ENCODE measurements around the gene PCSK6. TPM values are rescaled to one million over a fixed set of nuclear protein-coding genes. Genes with fewer than 3 reads are reported as not detected.

PCSK6 gene
- total RNA-seq, 1 experiment from 2014 or later: 2.9 TPM

DNA sequence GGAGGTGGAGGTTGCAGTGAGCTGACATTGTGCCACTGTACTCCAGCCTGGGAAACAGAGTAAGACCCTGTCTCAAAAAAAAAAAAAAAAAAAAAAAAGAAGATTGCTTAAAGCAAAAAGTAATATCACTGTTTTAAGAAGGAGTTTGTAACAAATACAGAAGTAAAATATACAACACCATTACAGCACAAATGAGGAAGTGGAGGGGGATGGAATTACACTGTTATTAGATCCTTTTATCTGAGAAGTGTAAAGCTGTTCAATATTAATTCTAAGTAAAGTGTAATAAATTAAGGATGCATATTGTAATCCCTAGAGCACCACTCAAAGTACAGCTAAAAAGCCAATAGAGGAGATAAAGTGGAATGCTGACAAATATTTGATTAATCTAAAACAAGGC, 147.5 kb downstream of the PCSK6 start:
- Mint-ChIP-seq H3K27me3 (ENCODE audit: low read depth) (peaks cover 13% of the 10 kb centered on the region), H3K4me3 (no peak overlapping the region), H3K4me1 (no peaks in the 10 kb centered on the region), H3K9me3 (no peaks in the 10 kb centered on the region), H3K36me3 (no peaks in the 10 kb centered on the region), H3K27ac (no peak overlapping the region)
- ChIA-PET CTCF (no interaction called here), POLR2A (no interaction called here)
- no peak for ATAC-seq
- DNase-seq (ENCODE audit: low spot score): no peak
- no peak for TF ChIP-seq CREB1 (CRISPR knock-in tag; IDR thresholded peaks at IDR 0.05)

DNA sequence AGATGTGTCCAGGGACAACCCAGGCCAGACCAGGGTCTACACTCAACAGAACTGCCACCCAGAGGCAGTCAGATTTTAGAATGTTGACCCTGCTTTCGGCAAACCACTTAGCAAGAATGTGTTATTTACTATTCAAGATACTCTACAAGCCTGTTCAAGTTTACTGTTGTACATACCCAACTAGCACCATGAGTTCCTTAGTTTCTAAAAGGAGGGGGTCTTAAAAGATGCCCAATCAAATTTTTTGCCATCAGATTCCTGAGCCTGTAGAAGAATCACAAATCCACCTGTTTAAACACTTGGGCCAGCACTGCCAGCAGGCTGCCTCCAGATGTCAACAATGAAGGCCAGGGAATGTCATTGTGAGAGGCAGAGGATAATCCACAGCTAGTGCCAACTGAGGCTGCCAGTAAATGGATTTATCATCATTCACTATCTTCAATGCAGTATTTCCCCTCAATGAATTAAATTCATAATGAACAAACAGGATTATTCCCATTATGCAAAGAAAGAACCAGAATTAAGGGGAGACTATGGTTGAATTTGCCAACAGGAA, 150.9 kb downstream of the PCSK6 start:
- Mint-ChIP-seq H3K4me1 (no peaks in the 10 kb centered on the region), H3K9me3 (peaks cover 20% of the 10 kb centered on the region), H3K27me3 (ENCODE audit: low read depth) (peaks cover 34% of the 10 kb centered on the region), H3K36me3 (peaks cover 9% of the 10 kb centered on the region), H3K27ac (no peak overlapping the region), H3K4me3 (no peak overlapping the region)
- ATAC-seq: no peak
- CTCF ChIA-PET: no interaction called here
- POLR2A ChIA-PET: no interaction called here
- no peak for DNase-seq (ENCODE audit: low spot score)
- TF ChIP-seq, protein P1, sequence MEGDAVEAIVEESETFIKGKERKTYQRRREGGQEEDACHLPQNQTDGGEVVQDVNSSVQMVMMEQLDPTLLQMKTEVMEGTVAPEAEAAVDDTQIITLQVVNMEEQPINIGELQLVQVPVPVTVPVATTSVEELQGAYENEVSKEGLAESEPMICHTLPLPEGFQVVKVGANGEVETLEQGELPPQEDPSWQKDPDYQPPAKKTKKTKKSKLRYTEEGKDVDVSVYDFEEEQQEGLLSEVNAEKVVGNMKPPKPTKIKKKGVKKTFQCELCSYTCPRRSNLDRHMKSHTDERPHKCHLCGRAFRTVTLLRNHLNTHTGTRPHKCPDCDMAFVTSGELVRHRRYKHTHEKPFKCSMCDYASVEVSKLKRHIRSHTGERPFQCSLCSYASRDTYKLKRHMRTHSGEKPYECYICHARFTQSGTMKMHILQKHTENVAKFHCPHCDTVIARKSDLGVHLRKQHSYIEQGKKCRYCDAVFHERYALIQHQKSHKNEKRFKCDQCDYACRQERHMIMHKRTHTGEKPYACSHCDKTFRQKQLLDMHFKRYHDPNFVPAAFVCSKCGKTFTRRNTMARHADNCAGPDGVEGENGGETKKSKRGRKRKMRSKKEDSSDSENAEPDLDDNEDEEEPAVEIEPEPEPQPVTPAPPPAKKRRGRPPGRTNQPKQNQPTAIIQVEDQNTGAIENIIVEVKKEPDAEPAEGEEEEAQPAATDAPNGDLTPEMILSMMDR (IDR thresholded peaks at IDR 0.05): no peak
- TF ChIP-seq NR2C2 (CRISPR knock-in tag; IDR thresholded peaks at IDR 0.05) (no peak), ZNF416 (CRISPR knock-in tag; IDR thresholded peaks at IDR 0.05) (no peak), NR3C1 (CRISPR knock-in tag; conservative IDR thresholded peaks at IDR 0.05; ENCODE audit: low read depth) (no peak), ZNF138 (CRISPR knock-in tag; conservative IDR thresholded peaks at IDR 0.05) (no peak), NFATC4 (CRISPR knock-in tag; IDR thresholded peaks at IDR 0.05) (no peak), NR1H2 (CRISPR knock-in tag; IDR thresholded peaks at IDR 0.05) (no peak), SOX15 (CRISPR knock-in tag; IDR thresholded peaks at IDR 0.05) (no peak), ATF1 (CRISPR knock-in tag; IDR thresholded peaks at IDR 0.05) (no peak), GABPB1 (CRISPR knock-in tag; IDR thresholded peaks at IDR 0.05) (no peak)
- TF ChIP-seq, protein P2, sequence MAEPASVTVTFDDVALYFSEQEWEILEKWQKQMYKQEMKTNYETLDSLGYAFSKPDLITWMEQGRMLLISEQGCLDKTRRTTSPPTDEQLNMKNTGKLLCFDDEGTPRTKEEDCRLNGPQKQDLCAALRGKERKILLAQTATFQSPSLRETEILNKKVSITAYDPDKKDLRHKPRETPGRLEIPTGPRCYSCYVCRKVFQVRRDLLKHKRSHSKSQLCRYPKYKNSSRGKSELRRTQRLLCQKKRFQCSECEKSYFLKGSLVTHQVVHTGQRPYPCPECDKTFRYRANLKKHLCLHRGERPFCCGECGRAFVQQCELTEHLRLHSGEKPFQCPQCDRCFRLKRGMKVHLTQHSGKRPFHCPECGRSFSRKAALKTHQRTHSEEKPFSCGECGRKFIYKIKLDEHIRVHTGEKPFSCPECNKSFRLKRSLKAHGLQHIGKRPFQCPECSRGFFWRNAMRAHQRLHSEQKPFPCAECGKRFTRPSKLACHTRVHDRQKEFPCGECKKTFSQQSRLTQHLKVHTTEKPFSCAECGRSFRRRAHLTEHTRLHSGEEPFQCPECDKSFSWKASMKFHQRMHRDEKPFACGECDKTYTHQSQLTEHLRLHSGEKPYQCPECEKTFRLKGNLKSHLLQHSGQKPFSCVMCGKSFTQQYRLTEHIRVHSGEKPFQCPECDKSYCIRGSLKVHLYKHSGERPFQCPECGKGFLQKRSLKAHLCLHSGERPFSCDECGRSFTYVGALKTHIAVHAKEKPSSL (CRISPR knock-in tag; conservative IDR thresholded peaks at IDR 0.05): no peak
- TF ChIP-seq, protein P3, sequence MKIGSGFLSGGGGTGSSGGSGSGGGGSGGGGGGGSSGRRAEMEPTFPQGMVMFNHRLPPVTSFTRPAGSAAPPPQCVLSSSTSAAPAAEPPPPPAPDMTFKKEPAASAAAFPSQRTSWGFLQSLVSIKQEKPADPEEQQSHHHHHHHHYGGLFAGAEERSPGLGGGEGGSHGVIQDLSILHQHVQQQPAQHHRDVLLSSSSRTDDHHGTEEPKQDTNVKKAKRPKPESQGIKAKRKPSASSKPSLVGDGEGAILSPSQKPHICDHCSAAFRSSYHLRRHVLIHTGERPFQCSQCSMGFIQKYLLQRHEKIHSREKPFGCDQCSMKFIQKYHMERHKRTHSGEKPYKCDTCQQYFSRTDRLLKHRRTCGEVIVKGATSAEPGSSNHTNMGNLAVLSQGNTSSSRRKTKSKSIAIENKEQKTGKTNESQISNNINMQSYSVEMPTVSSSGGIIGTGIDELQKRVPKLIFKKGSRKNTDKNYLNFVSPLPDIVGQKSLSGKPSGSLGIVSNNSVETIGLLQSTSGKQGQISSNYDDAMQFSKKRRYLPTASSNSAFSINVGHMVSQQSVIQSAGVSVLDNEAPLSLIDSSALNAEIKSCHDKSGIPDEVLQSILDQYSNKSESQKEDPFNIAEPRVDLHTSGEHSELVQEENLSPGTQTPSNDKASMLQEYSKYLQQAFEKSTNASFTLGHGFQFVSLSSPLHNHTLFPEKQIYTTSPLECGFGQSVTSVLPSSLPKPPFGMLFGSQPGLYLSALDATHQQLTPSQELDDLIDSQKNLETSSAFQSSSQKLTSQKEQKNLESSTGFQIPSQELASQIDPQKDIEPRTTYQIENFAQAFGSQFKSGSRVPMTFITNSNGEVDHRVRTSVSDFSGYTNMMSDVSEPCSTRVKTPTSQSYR (CRISPR knock-in tag; IDR thresholded peaks at IDR 0.05): no peak
- TF ChIP-seq, protein P4, sequence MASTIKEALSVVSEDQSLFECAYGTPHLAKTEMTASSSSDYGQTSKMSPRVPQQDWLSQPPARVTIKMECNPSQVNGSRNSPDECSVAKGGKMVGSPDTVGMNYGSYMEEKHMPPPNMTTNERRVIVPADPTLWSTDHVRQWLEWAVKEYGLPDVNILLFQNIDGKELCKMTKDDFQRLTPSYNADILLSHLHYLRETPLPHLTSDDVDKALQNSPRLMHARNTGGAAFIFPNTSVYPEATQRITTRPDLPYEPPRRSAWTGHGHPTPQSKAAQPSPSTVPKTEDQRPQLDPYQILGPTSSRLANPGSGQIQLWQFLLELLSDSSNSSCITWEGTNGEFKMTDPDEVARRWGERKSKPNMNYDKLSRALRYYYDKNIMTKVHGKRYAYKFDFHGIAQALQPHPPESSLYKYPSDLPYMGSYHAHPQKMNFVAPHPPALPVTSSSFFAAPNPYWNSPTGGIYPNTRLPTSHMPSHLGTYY (CRISPR knock-in tag; IDR thresholded peaks at IDR 0.05): no peak
- TF ChIP-seq, protein P5, sequence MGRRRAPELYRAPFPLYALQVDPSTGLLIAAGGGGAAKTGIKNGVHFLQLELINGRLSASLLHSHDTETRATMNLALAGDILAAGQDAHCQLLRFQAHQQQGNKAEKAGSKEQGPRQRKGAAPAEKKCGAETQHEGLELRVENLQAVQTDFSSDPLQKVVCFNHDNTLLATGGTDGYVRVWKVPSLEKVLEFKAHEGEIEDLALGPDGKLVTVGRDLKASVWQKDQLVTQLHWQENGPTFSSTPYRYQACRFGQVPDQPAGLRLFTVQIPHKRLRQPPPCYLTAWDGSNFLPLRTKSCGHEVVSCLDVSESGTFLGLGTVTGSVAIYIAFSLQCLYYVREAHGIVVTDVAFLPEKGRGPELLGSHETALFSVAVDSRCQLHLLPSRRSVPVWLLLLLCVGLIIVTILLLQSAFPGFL (CRISPR knock-in tag; IDR thresholded peaks at IDR 0.05; ENCODE audit: borderline replicate concordance): no peak
- TF ChIP-seq, protein P6, sequence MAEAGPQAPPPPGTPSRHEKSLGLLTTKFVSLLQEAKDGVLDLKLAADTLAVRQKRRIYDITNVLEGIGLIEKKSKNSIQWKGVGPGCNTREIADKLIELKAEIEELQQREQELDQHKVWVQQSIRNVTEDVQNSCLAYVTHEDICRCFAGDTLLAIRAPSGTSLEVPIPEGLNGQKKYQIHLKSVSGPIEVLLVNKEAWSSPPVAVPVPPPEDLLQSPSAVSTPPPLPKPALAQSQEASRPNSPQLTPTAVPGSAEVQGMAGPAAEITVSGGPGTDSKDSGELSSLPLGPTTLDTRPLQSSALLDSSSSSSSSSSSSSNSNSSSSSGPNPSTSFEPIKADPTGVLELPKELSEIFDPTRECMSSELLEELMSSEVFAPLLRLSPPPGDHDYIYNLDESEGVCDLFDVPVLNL (CRISPR knock-in tag; IDR thresholded peaks at IDR 0.05; ENCODE audit: borderline replicate concordance, low read depth): no peak
- TF ChIP-seq, protein P7, sequence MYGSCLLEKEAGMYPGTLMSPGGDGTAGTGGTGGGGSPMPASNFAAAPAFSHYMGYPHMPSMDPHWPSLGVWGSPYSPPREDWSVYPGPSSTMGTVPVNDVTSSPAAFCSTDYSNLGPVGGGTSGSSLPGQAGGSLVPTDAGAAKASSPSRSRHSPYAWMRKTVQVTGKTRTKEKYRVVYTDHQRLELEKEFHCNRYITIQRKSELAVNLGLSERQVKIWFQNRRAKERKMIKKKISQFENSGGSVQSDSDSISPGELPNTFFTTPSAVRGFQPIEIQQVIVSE (CRISPR knock-in tag; IDR thresholded peaks at IDR 0.05; ENCODE audit: borderline replicate concordance): no peak
- TF ChIP-seq, protein P8, sequence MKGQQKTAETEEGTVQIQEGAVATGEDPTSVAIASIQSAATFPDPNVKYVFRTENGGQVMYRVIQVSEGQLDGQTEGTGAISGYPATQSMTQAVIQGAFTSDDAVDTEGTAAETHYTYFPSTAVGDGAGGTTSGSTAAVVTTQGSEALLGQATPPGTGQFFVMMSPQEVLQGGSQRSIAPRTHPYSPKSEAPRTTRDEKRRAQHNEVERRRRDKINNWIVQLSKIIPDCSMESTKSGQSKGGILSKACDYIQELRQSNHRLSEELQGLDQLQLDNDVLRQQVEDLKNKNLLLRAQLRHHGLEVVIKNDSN (CRISPR knock-in tag; IDR thresholded peaks at IDR 0.05): no peak
